Hematopoietic multipotent progenitor cell treated with erythropoietin and hydrocortisone succinate and interleukin-3 and kit ligand, for 8 days (in vitro differentiated cells): ENCODE measurements around the gene PRKCA.
"Not testable (repeated sequence)": the region's sequence is repeated elsewhere in the genome, so short reads cannot be mapped to it uniquely, and the experiment has no call there.

Experiments
- DNase-seq: peaks from one replicate; pipeline ENCODE4 v3.0.0-alpha.2; 2015

The PRKCA gene

GRCh38 chr17:66702106-66702936 lies 399.9 kb downstream of the PRKCA start:
- no peak for DNase-seq

DNA sequence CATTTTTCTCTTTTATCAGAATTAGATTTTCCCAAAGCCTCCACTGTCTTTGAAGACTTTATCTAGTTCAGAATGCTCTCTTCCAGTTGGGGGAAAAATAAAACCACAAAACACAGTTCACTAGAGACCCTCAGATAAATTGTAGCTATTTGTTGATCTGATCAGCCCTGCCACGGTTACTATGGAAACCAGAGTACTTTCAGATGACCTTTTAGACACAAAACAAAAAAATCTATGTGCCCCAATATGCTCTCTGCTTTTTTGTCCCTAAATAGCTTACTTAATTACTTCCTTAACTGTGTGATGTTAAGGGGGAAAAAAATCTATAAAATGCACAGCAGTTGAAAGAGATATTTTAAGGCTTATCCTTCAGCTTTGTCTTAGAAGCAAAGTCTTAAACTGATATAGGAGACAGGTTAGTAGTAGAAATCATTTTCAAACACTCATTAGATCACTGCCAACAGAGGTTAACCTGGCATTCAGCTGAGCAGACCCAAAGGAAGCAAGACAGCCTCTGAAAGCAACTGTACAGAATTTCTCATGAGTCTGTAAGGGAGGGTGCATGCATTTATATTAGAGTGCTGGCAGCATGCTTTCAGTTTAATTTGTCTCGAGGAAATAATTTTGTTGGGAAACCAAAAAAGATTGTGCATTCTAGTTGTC lies 402.6 kb downstream of the PRKCA start:
- DNase-seq = no peak

DNA sequence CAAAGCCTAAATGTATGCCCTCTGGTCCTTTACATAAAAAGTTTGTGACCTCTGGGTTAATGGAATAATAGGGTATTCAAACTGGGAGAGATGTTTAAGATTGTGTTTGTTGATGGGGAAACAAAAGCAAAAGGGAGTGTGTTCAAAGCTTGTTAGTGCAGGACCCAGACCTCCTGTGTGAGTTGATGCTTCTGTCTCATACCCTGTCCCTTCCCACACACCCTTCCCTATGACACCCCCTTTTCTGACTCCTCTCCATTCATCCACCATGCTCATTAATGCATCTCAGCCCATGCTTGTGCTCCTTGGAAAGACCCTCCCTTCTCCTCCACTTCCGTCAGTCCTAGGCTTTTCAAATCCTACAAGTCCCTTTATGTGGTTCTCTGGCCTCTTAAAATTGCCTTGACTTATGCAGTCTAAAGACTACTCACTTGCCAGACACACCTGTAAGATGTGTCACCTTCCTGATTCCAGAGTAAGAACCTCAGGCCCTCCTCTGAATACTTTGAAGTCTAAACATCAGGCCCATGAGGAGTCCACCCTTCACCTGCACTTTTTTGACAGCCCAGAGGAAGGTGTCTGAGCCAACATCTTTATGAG lies 404.5 kb downstream of the PRKCA start:
- DNase-seq = no peak

DNA sequence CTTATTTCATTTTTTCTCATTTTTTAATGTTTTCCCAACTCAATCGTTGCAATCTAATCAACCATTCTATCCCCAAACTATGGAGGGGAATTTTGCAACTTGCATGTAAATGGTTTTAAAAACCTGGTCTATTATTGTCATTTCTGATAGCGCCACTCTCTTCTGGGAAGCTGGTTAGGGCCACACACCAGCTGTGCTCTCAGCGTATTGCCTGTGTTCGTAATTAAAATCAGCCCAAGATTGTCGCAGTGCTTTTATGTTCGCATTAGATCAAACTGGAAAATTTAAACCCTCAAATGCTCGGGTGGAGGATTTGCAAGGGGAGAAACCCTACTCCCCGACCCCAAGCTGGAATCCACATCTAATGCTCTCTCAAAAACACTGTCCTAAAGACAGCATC lies 409.0 kb downstream of the PRKCA start:
- DNase-seq = no peak

GRCh38 chr17:66711881-66712321 lies 409.5 kb downstream of the PRKCA start:
- no peak for DNase-seq

DNA sequence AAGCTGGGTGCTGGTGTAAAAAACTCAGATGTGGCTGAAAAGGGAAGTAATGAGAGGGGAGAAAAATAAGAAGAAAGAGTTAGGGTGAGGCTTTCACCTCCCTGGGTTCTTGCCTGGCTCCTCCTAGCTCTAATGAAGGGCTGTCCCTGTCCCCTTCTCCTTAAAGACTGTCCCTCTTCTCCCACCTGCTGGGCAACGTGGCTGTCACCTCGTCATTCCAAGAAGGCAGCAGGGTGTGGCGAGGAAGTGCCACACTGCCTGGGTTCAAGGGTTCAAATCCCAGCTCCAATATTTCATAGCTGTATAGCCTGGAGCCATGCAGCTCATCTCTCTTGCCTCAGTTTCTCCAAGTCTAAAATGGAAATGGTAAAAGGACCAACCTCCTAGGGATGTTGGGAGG lies 410.0 kb downstream of the PRKCA start:
- no peak for DNase-seq

GRCh38 chr17:66713021-66713532 lies 410.7 kb downstream of the PRKCA start:
- not testable (repeated sequence) for DNase-seq

GRCh38 chr17:66713533-66714042 lies 411.2 kb downstream of the PRKCA start:
- no peak for DNase-seq

DNA sequence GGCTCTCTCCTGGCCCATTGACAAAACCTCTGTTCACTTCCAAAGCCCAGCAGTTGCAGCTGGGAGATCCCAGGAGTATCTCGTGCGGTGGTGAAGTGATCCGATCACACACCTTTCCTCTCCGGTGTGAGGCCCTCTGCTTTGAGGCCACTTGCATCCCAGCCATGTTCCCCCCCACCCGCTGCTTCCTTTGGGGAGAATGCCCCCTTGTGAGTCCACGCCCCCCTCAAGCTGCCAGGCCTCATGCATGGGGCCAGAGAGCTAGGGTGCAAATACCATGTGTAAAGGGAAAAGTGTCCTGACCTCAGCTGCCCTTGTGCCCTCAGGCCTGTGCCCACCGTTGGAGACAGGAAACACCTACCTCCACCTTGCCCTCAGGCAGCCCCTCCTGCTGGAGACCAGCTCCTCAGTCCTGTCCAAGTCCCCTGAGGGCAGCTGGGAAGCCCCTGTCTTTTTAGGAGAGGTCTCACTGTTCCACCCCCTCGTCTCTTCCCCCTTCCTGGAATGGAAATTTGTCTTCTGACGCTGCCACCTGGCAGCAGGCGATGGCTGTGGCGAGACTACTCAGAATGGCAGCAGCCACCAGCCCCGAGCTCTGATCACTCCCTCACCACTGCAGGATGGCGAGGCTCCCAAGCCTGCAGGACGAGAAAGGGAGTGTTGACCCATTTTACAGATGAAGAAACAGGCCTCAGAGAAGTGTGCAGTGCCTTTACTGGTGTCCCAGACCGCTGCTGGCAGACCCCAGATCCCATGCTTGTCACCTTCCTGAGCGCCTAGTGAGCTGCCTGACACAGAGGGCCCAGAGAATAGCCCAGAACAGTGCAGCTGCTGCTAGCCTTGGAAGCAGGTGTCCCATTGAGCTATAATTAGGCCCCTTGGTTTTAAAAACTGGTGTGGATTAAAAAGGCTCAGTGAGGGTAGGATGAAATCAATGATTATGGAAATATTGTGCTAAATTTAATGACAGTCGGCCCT lies 411.9 kb downstream of the PRKCA start:
- DNase-seq = no peak

- DNase-seq = no peak
These were observed 412.8 kb downstream of the PRKCA start for GRCh38 chr17:66715076-66715675.

- DNase-seq = peak; percentile 59
These were observed 413.3 kb downstream of the PRKCA start for GRCh38 chr17:66715745-66716156.

DNA sequence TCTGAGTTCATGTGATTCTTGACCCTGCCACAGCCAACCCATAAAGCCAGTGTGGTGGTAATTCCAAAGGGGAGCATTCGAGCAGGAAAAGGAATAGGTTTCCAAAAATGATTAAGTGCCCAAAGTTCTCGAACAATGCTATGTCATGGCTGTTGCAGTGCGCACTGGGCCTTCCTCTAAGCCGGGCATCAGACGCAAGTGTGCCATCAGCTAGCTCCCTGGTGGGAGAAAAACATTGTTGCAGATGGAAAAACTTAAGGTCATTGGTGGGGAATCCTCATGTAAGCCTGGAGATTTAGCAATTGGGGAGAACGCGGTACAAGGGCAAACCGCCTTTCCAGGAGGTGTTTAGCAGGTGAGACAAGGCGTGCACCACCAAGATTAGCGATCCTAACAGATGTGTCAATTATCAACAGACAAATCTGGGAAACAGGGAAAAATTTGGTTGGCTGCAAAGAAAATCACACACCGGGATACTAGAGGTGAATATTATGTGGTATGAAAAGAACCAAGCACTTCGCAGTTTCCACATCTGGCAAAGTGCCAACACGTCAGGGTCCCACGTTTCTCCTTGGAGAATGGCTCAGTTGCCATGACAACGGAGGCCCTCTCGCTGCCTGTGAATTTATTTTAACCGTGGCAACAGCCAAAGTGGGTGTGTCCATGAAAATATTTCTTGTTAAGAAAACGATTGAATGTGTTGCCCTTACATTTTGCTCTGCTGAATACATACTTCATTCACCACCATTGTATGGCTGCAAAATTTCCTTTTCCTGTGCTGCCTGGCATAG lies 414.0 kb downstream of the PRKCA start:
- no peak for DNase-seq

DNA sequence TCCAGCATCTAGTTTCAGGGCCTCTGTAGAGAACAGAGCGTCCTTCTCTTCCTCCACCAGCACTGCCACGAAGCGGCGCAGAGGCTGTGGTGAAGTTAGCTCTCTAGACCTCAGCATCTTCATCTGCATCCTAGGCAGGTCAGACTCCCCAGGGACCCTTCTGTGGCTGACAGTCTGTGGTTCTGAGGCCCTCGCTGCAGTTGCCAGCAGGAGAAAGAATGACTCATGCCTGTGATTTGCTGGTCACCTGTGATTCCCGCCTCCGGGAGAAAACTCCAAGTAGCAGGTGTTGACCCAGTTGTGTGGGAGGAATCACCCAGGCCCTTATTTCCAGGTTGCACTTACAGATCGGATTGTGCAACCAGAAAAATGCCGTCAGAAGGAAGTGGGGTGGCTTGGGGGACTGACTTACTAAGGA lies 415.2 kb downstream of the PRKCA start:
- DNase-seq = no peak

- DNase-seq = no peak
These were observed 417.6 kb downstream of the PRKCA start for GRCh38 chr17:66720027-66720426.

DNA sequence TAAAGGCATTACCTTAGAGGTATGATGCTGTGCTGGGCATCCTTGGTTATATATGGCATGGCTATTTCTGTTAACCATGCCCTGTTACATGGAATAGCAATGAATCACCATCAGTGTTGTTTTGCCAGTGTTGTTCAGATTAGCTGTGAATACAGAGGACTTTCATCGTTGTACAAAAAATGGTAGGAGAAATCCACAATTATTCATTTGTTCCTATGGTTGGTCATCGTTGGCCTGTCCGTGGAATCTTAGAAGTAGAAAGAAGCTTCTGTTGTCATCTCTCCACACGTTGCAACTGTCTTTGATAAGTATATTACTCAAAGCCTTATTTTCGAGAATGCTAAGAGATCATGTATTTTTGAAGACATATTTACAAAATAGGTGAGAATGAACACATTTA lies 418.2 kb downstream of the PRKCA start:
- DNase-seq = no peak

DNA sequence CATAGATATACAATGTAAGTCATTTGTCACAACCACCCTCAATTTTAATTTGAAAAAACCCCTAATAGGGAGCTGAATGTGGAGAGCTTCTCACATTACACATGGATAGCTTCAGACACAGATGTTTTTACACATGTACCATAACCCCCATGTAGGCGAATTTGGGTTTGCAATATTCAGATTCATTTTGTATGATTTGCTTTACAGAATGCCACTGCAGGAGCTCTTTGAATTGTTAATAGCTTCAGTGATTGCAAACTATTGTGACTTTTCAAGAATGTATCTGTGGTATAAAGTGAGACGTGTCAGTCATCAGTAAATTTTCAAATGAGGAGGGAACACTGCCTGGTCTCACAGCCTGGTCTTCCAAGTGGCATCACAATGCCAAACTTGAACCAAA lies 419.9 kb downstream of the PRKCA start:
- DNase-seq = no peak

GRCh38 chr17:66724581-66725341 lies 422.3 kb downstream of the PRKCA start:
- no peak for DNase-seq

DNA sequence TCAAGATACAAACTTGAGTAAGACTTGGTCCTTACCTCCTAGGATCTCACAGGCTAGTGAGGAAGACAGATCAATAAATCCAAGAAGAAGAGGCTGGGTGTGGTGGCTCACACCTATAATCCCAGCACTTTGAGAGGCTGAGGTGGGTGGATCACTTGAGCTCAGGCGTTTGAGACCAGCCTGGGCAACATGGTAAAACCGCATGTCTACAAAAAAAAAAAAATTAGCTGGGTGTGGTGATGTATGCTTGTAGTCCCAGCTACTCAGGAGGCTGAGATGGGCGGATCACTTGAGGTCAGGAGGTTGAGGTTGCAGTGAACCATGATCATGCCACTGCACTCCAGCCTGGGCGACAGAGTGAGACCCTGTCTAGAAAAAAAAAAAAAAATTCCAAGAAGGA lies 423.0 kb downstream of the PRKCA start:
- not testable (repeated sequence) for DNase-seq

GRCh38 chr17:66725956-66726355 lies 423.5 kb downstream of the PRKCA start:
- no peak for DNase-seq

DNA sequence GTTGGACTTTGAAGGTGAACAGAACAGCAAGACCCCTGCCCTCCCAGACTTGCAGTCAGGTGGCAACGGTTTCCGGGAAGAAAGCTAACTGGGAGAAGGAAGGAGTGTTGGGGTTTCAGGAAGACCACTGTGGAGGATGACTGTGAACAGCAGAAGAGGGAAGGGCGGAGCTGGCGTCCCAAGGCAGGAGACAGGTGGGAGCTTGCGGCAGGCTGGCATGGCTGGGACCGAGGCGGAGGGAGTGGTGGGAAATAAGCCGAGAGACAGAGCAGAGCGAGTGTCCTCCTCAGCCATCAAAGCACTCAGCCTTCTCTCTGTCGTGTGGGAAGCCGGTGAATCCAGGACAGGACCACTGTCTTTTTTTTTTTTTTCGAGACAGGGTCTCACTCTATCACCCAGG lies 424.0 kb downstream of the PRKCA start:
- DNase-seq = no peak
